GM21447 (cell line): ENCODE measurements around the gene PTP4A2.

ENCODE experiments used
- ATAC-seq: cut with Tn5 transposase; IDR thresholded peaks from one replicate; pipeline ENCODE4 v1.9.1; 2021; ENCODE audit not compliant: unreplicated experiment

The PTP4A2 gene

DNA sequence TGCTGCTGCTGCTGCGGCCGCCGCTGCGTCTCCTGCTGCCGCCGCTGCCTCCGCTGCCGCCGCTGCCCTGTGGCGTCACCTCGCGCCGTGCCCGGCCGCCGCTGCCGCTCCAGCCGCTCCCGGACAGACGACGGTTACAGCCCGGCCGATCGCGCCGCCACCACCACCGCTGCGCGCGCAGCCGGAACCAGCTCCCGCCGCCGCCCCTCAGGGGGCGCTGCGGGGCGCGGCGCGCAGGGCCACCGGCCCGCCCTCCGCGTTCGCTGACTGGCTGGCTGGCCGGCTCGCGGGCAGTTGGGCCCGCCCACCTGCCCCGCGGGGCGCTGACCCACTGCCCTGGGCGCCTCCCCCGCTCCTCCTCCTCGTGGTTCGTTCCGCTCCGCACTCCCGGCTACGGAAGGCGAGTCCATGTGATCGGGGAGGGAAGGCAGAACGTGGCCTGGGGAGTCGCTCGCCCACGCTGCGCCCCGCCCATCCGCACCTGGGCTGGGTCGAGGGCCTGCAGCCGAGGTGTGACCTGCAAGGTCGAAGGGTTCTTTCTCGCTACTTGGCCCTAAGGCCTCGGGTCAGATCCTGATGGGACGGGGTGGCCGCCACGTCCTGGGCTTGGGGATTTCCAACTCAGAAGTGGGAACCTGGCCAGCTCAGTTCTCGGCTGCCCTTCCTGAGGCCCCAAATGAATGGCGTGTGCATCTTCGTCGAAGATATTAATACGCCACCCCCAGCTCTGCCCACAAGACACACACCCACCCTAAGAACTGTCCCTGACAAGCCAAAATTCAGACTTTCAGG lies at the start of gene PTP4A2:
Gene PTP4A2, minus strand, starts transcription at position 185 of the 792 bp plus-strand sequence. CDS start 19,303 bp downstream, outside the sequence.
- peak; percentile 59 for ATAC-seq

GRCh38 chr1:31987135-31987619 lies 49.0 kb upstream of the PTP4A2 start:
- ATAC-seq: no peak

- ATAC-seq: no peak
Measured at GRCh38 chr1:31985430-31985829, 47.3 kb upstream of the PTP4A2 start.

GRCh38 chr1:31984419-31985347 lies 46.5 kb upstream of the PTP4A2 start:
- ATAC-seq: no peak

- ATAC-seq: no peak
Measured at GRCh38 chr1:31981972-31982371, 43.8 kb upstream of the PTP4A2 start.

- ATAC-seq: no peak
Measured at GRCh38 chr1:31981456-31981839, 43.3 kb upstream of the PTP4A2 start.

- ATAC-seq: peak; percentile 57
Measured at GRCh38 chr1:31980835-31981455, 42.8 kb upstream of the PTP4A2 start.

- no peak for ATAC-seq
Measured at GRCh38 chr1:31978843-31979400, 40.8 kb upstream of the PTP4A2 start.

DNA sequence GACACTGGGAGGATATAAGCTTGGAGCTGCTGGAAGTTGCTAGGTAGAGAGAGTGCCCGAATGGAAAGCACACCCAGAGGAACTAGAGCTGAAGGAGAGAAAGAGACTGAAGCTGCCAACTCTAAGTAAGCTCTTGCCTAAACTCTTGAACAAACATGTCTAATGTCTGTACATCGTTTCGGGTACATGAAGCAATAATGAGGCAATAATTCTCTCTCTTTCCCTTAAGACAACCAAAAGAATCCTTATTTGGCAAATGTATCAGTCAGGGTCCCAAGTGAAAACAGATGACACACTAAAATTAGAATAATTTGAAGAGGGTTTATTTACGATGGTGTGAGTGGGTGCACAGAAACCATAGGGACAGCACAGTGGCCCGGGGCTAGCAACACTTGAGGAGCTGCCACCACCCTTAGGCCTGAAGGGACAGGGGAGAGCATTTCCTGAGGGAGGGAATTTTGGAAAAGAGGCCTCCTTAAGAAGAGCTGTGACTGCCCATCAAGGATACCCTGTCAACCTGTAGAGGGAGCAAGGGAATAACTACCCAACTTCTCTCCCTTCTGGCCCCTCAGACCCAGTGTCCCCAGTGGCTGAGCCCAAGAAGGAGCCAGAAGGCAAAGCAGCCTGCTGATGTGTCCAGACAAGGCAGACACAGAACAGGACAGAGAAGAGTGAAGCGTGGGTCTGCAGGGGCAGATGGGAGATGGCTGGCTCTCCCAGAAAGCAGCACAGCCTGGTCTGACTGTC lies 39.4 kb upstream of the PTP4A2 start:
- no peak for ATAC-seq

DNA sequence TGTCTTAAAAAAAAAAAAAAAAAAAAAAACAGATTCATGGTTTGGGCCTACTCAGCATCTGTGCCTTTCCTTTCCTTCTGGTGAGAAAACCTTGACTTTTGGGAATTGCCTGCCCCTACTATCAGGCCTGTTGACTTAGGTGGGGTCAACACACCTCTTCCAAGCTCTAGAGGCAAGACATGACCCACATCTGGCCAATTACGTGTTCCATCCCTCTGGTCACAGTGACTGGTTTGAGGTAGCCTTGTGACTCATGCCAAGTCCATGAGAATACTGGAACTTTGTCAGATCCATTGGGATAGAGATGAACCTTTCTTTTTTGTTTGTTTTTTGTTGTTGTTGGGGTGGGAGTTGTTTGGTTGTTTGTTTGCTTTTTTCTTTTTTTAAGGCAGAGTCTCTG lies 38.2 kb upstream of the PTP4A2 start:
- no peak for ATAC-seq

DNA sequence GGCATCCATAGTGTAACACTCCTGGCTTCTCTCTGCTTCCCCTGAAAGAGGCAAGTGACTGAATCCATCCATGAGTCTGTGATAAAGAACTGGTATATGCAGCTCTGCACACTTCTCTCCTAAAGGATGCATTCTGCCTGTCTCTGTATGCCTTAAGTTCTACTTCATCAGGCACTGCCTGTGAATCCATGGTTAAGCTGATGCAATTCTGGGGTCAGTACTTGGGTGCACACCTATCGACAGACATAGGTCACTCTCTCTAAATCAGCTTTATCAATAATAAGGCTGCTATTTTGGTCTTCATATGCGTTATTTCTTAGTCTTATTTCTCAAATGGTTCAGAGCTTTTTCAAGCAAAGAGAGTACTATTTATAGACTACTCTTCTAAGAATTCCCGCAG lies 32.7 kb upstream of the PTP4A2 start:
- ATAC-seq: no peak

DNA sequence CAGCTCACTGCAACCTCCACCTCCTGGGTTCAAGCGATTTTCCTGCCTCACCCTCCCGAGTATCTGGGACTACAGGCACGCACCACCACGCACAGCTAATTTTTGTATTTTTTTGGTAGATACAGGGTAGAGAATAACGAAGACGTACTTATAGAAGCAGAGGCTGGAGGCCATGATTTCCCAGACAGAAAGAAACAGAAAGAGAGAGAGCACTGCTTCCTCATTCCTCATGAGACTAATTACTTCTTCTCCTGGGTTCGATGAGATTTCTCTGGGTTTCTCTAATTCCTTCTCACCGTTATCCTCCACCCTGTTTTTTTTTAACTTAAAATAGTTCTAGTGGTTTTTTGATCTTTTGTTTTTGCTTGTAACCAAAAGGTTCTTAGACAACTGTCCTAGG lies 23.4 kb upstream of the PTP4A2 start:
- no peak for ATAC-seq

- ATAC-seq: no peak
Measured at GRCh38 chr1:31959521-31960340, 21.6 kb upstream of the PTP4A2 start.

DNA sequence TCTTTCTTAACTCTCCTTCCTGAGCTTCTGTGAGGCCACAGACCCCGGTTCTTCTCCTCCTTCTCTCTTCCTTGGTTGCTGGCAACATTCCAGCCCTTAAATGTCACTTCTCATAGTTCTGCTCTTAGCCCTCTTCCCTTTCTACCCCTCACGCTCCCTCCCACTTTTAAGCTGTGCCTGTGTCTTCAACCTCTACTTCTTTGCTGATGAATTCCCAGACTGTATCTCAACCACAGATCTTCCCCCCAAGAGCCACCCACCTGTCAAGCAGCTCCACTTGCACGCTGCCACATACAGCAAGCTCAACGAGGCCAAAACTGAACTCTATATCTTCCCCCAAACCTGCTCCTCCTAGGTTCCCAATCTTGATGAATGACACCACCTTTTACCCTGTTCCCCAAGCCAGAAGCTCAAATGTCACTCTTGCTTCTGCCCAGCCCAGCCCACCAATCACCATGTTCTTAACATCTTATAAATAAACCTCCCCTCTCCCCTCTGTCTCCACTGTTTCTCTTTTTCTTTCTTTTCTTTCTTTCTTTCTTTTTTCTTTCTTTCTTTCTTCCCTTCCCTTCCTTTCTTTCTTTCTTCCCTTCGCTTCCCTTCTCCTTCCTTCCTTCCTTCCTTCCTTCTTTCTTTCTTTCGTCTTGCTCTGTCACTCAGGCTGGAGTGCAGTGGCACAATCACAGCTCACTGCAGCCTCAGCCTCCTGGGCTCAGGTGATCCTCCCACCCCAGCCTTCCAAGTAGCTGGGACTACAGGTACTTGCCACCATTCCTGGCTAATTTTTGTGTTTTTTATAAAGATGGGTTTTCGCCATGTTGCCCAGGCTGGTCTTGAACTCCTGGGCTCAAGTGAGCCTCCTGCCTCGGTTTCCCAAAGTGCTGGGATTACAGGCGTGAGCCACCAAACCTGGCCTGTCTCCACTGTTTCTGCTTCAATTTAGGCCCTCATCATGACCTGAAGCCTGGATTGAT lies 19.8 kb upstream of the PTP4A2 start:
- no peak for ATAC-seq

DNA sequence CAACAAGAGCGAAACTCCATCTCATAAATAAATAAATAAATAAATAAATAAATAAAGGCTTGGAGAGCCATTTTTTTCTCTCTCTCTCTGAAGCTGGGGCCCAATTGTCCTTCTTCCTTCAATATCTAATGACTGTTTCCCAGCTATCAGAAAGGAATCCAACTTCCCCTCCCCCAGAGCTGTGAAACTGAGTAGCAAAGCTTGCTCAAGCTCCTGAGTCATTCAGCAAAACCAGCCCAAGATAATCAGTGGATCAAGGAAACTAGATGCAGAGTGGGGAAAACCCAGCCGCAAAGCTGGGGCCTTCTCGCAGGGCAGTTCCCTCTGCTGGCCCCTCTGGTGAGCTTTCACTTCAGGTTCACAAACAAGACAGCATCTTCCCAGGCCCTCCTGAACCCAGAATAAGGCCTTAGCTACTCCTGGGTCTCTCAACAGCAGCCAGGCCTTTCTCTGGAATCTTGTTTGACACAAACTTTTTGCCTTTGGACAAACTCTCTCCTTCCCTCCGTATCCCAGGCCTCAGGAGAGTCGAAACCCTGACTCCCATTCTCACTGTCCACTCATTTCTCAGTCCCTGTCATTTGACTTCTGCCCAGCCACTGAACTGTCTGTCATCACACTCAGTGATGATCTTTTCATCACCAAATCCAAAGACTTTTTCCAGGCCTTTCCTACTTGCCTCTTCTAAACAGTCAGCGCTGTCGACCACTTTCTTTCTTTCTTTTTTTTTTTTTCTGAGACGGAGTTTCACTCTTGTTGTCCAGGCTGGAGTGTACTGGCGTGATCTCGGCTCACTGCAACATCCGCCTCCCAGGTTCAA lies 18.0 kb upstream of the PTP4A2 start:
- peak; percentile 81 for ATAC-seq

GRCh38 chr1:31954607-31955283 lies 16.6 kb upstream of the PTP4A2 start:
- ATAC-seq: no peak

DNA sequence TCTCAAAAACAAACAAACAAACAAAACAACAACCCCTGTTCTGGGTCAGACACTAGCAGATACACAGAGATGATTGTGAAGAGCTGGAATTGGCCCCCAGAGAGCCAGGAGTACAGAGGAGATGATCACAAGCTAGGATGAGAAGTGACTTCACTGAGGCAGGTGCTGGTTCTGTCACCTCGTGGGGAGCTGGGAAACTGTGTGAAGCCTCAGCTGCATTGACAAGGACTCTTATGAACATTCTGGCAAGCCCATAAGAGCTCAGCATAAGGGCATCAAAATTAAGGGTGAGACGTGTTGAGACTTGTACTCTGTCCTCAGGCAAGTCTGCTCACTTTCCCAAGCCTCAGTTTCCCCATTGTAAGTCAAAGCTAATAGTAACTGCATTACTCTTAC lies 14.7 kb upstream of the PTP4A2 start:
- ATAC-seq: no peak
